ENCODE data around the gene SND1.

The SND1 gene

DNA sequence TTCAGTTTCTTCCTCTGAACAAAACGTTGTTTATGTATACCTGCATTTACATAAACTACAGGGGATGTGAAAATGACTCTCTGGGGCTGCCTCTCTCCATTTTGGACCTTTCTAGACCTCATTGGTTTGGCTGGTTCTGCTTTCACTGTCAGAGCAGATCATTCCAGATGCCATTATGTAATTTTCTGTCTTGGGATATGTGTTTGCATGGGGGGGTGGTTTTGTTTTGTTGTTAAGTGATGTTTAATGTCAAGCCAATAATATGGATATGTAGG is 206.9 kb downstream of the SND1 start:
- CTCF ChIA-PET: interaction anchor here (1.2 kb wide), 1 partner anchor 9 kb away, joined by 9 read pairs; no protein-coding TSS in a partner anchor
- TF ChIP-seq, protein P1, sequence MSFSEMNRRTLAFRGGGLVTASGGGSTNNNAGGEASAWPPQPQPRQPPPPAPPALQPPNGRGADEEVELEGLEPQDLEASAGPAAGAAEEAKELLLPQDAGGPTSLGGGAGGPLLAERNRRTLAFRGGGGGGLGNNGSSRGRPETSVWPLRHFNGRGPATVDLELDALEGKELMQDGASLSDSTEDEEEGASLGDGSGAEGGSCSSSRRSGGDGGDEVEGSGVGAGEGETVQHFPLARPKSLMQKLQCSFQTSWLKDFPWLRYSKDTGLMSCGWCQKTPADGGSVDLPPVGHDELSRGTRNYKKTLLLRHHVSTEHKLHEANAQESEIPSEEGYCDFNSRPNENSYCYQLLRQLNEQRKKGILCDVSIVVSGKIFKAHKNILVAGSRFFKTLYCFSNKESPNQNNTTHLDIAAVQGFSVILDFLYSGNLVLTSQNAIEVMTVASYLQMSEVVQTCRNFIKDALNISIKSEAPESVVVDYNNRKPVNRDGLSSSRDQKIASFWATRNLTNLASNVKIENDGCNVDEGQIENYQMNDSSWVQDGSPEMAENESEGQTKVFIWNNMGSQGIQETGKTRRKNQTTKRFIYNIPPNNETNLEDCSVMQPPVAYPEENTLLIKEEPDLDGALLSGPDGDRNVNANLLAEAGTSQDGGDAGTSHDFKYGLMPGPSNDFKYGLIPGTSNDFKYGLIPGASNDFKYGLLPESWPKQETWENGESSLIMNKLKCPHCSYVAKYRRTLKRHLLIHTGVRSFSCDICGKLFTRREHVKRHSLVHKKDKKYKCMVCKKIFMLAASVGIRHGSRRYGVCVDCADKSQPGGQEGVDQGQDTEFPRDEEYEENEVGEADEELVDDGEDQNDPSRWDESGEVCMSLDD (tag by site-specific recombination; IDR thresholded peaks at IDR 0.05): no peak
- TF ChIP-seq ZNF404 (tag by site-specific recombination; IDR thresholded peaks at IDR 0.05) (no peak), ZNF221 (tag by site-specific recombination; IDR thresholded peaks at IDR 0.05; ENCODE audit: borderline replicate concordance) (no peak), OVOL3 (tag by site-specific recombination; IDR thresholded peaks at IDR 0.05) (no peak), ZNF138 (tag by site-specific recombination; IDR thresholded peaks at IDR 0.05; ENCODE audit: borderline replicate concordance) (no peak), SP7 (tag by site-specific recombination; IDR thresholded peaks at IDR 0.05) (no peak), HOXC10 (CRISPR knock-in tag; IDR thresholded peaks at IDR 0.05) (no peak), ZNF23 (tag by site-specific recombination; IDR thresholded peaks at IDR 0.05; ENCODE audit: borderline replicate concordance) (no peak), ZNF274 (IDR thresholded peaks at IDR 0.05; ENCODE audit: low read length) (no peak), ZNF274 (tag by site-specific recombination; IDR thresholded peaks at IDR 0.05; ENCODE audit: borderline replicate concordance) (no peak), GLIS2 (tag by site-specific recombination; IDR thresholded peaks at IDR 0.05) (no peak), ZNF544 (tag by site-specific recombination; IDR thresholded peaks at IDR 0.05) (no peak), HOXA7 (CRISPR knock-in tag; IDR thresholded peaks at IDR 0.05; ENCODE audit: borderline replicate concordance) (no peak), ZNF843 (tag by site-specific recombination; IDR thresholded peaks at IDR 0.05) (no peak), WT1 (tag by site-specific recombination; IDR thresholded peaks at IDR 0.05) (no peak), ZXDB (tag by site-specific recombination; IDR thresholded peaks at IDR 0.05) (no peak)

GRCh38 chr7:127859330-127859729 is 207.3 kb downstream of the SND1 start:
- no peak for TF ChIP-seq TRIM28 (IDR thresholded peaks at IDR 0.05; ENCODE audit: borderline replicate concordance, low read length)
- TF ChIP-seq MYNN (tag by site-specific recombination; IDR thresholded peaks at IDR 0.05; ENCODE audit: borderline replicate concordance): no peak
- no peak for TF ChIP-seq ZNF112 (tag by site-specific recombination; IDR thresholded peaks at IDR 0.05)
- Histone ChIP-seq H3K27ac (ENCODE audit: extremely low read depth, low read depth, low read length) (no peak overlapping the region), H3K9me3 (ENCODE audit: control insufficient read depth, insufficient read depth, low read depth, low read length) (no peaks in the 10 kb centered on the region), H3K4me3 (ENCODE audit: low read depth, low read length) (no peak overlapping the region), H3K36me3 (ENCODE audit: control insufficient read depth in 2 of 2, insufficient read depth in 1 of 2, low read length in 2 of 2) (no peaks in the 10 kb centered on the region), H3K4me1 (ENCODE audit: control insufficient read depth, insufficient read depth, low read length) (no peaks in the 10 kb centered on the region)
- ChIA-PET CTCF (interaction anchor here (1.2 kb wide), 1 partner anchor 9 kb away, joined by 9 read pairs; no protein-coding TSS in a partner anchor), POLR2A (no interaction called here)

More for the DNA sequence above, 206.9 kb downstream of the SND1 start:
- Histone ChIP-seq H3K9me3 (ENCODE audit: control insufficient read depth, insufficient read depth, low read depth, low read length) (no peaks in the 10 kb centered on the region), H3K27ac (ENCODE audit: extremely low read depth, low read depth, low read length) (no peak overlapping the region), H3K4me1 (ENCODE audit: control insufficient read depth, insufficient read depth, low read length) (no peaks in the 10 kb centered on the region), H3K36me3 (ENCODE audit: control insufficient read depth in 2 of 2, insufficient read depth in 1 of 2, low read length in 2 of 2) (no peaks in the 10 kb centered on the region), H3K4me3 (ENCODE audit: low read depth, low read length) (no peak overlapping the region)
- POLR2A ChIA-PET: no interaction called here

- no peak overlapping the region for H3K27ac ChIP-seq (ENCODE audit: extremely low read depth, low read depth, low read length)
Measured at GRCh38 chr7:127862525-127862924, 210.5 kb downstream of the SND1 start.

More at GRCh38 chr7:127862525-127862924, 210.5 kb downstream of the SND1 start:
- ChIA-PET CTCF (no interaction called here), POLR2A (no interaction called here)
- H3K4me3 ChIP-seq (ENCODE audit: low read depth, low read length): no peak overlapping the region
- no peaks in the 10 kb centered on the region for H3K9me3 ChIP-seq (ENCODE audit: control insufficient read depth, insufficient read depth, low read depth, low read length)
- no peaks in the 10 kb centered on the region for H3K36me3 ChIP-seq (ENCODE audit: control insufficient read depth in 2 of 2, insufficient read depth in 1 of 2, low read length in 2 of 2)
- TF ChIP-seq ZNF391 (tag by site-specific recombination; IDR thresholded peaks at IDR 0.05; ENCODE audit: borderline replicate concordance, low read depth) (no peak), ZNF488 (tag by site-specific recombination; IDR thresholded peaks at IDR 0.05) (no peak), ZNF211 (tag by site-specific recombination; IDR thresholded peaks at IDR 0.05; ENCODE audit: low read depth) (no peak), MYNN (tag by site-specific recombination; IDR thresholded peaks at IDR 0.05; ENCODE audit: borderline replicate concordance) (no peak), ZFP3 (tag by site-specific recombination; IDR thresholded peaks at IDR 0.05; ENCODE audit: low read depth) (no peak), ZNF529 (tag by site-specific recombination; IDR thresholded peaks at IDR 0.05; ENCODE audit: insufficient replicate concordance) (no peak)
- H3K4me1 ChIP-seq (ENCODE audit: control insufficient read depth, insufficient read depth, low read length): no peaks in the 10 kb centered on the region
